Liver (tissue), 9 donors: ENCODE data around the gene PPHLN1. TPM values are rescaled to one million over a fixed set of nuclear protein-coding genes. Genes with fewer than 3 reads are reported as not detected.

Experiments used
- DNase-seq: peaks from one replicate; pipeline ENCODE4 v3.0.0-alpha.2; 2017; ENCODE audit warnings: low spot score
- H3K27ac ChIP-seq, 2 donors: one replicate each; pipeline ENCODE4 v1.7.0; 2013; ENCODE audit warnings: inconsistent platforms in 2 of 2, low read length in 2 of 2, control low read depth in 1 of 2, low read depth in 1 of 2, mild to moderate bottlenecking in 1 of 2
- H3K27me3 ChIP-seq, 4 donors: one replicate each; pipeline versions ENCODE4 v1.6.1 to v1.7.0; 2013; ENCODE audit warnings: low read length in 3 of 4, inconsistent platforms in 1 of 4, mild to moderate bottlenecking in 1 of 4, moderate library complexity in 1 of 4; ENCODE audit not compliant: control insufficient read depth in 4 of 4, insufficient read depth in 4 of 4
- H3K36me3 ChIP-seq, 4 donors: one replicate each; pipeline versions ENCODE4 v1.6.1 to v1.7.0; 2013; ENCODE audit warnings: low read length in 3 of 4, mild to moderate bottlenecking in 3 of 4, low read depth in 1 of 4, moderate library complexity in 1 of 4; ENCODE audit not compliant: control insufficient read depth in 4 of 4, insufficient read depth in 3 of 4
- H3K4me1 ChIP-seq, 4 donors: one replicate each; pipeline versions ENCODE4 v1.6.1 to v1.7.0; 2013; ENCODE audit warnings: low read length in 3 of 4, mild to moderate bottlenecking in 3 of 4, moderate library complexity in 1 of 4; ENCODE audit not compliant: control insufficient read depth in 4 of 4, insufficient read depth in 4 of 4
- H3K4me3 ChIP-seq, 3 donors: one replicate each; pipeline versions ENCODE4 v1.6.1 to v1.7.0; 2013; ENCODE audit warnings: low read length in 3 of 3, control low read depth in 1 of 3, low read depth in 1 of 3, mild to moderate bottlenecking in 1 of 3
- H3K9ac ChIP-seq, 2 donors: one replicate each; pipeline ENCODE4 v1.7.0; 2013; ENCODE audit warnings: low read length in 2 of 2, mild to moderate bottlenecking in 2 of 2, moderate library complexity in 2 of 2, control low read depth in 1 of 2, low read depth in 1 of 2
- H3K9me3 ChIP-seq, 4 donors: one replicate each; pipeline versions ENCODE4 v1.6.1 to v1.7.0; 2013; ENCODE audit warnings: low read length in 3 of 4; ENCODE audit not compliant: control insufficient read depth in 4 of 4
- ATF3 ChIP-seq: IDR thresholded peaks from 2 replicates; pipeline ENCODE4 v1.6.1; 2016; ENCODE audit warnings: antibody characterized with exemption
- CTCF ChIP-seq: fragments of 150-350 bp; IDR thresholded peaks from 2 replicates; pipeline ENCODE4 v1.5.1; 2017; ENCODE audit warnings: improper control_type of control experiment, low read depth, low read length; ENCODE audit not compliant: missing input control
- EGR1 ChIP-seq, 2 donors: IDR thresholded peaks; 2 replicates each; pipeline ENCODE4 v1.6.1; 2016 to 2018; ENCODE audit warnings: antibody characterized with exemption in 2 of 2, low read depth in 2 of 2
- FOXA1 ChIP-seq: IDR thresholded peaks from 2 replicates; pipeline ENCODE4 v1.6.1; 2016; ENCODE audit warnings: antibody characterized with exemption
- FOXA2 ChIP-seq: IDR thresholded peaks from 2 replicates; pipeline ENCODE4 v1.6.1; 2016; ENCODE audit warnings: antibody characterized with exemption
- GABPA ChIP-seq, 2 donors: IDR thresholded peaks in 1 of 2; conservative IDR thresholded peaks in 1 of 2; 2 replicates each; pipeline ENCODE4 v1.6.1; 2016; ENCODE audit warnings: antibody characterized with exemption in 2 of 2, mild to moderate bottlenecking in 1 of 2, moderate library complexity in 1 of 2
- HNF4A ChIP-seq, 2 donors: conservative IDR thresholded peaks; 2 replicates each; pipeline ENCODE4 v1.6.1; 2016; ENCODE audit warnings: antibody characterized with exemption in 2 of 2, mild to moderate bottlenecking in 2 of 2
- HNF4G ChIP-seq: IDR thresholded peaks from 2 replicates; pipeline ENCODE4 v1.6.1; 2016; ENCODE audit warnings: antibody characterized with exemption
- JUND ChIP-seq, 2 donors: IDR thresholded peaks; 2 replicates each; pipeline ENCODE4 v1.6.1; 2016; ENCODE audit warnings: antibody characterized with exemption in 2 of 2
- MAX ChIP-seq: IDR thresholded peaks from 2 replicates; pipeline ENCODE4 v1.6.1; 2016; ENCODE audit warnings: antibody characterized with exemption
- NR2F2 ChIP-seq: IDR thresholded peaks from 2 replicates; pipeline ENCODE4 v1.6.1; 2016; ENCODE audit warnings: antibody characterized with exemption
- RAD21 ChIP-seq, 2 donors: IDR thresholded peaks; 2 replicates each; pipeline ENCODE4 v1.6.1; 2016; ENCODE audit warnings: antibody characterized with exemption in 2 of 2, mild to moderate bottlenecking in 2 of 2
- REST ChIP-seq: IDR thresholded peaks from 2 replicates; pipeline ENCODE4 v1.6.1; 2016; ENCODE audit warnings: antibody characterized with exemption, mild to moderate bottlenecking
- RXRA ChIP-seq, 2 donors: IDR thresholded peaks; 2 replicates each; pipeline ENCODE4 v1.6.1; 2017 to 2018; ENCODE audit warnings: antibody characterized with exemption in 2 of 2, mild to moderate bottlenecking in 1 of 2
- SP1 ChIP-seq: IDR thresholded peaks from 2 replicates; pipeline ENCODE4 v1.6.1; 2018; ENCODE audit warnings: antibody characterized with exemption, mild to moderate bottlenecking
- TAF1 ChIP-seq: conservative IDR thresholded peaks from 2 replicates; pipeline ENCODE4 v1.6.1; 2016; ENCODE audit warnings: antibody characterized with exemption, mild to moderate bottlenecking
- YY1 ChIP-seq: IDR thresholded peaks from 2 replicates; pipeline ENCODE4 v1.6.1; 2016; ENCODE audit warnings: antibody characterized with exemption, mild to moderate bottlenecking
- ZBTB33 ChIP-seq: IDR thresholded peaks from 2 replicates; pipeline ENCODE4 v1.6.1; 2016; ENCODE audit warnings: antibody characterized with exemption
- WGBS: extraction: QIAGEN DNeasy Blood & Tissue Kit; methylation state at CpG from one replicate; pipeline ENCODE4 v1.1.7; 2013; 5-methylcytosine and 5-hydroxymethylcytosine counted together
- polyA plus RNA-seq, 2 donors: library from polyadenylated mRNA; stranded (reverse) in 1 of 2; unstranded in 1 of 2; fragments of 200-250 nt in 1 of 2; fragments of >200 nt in 1 of 2; fragmentation: Nextera tagmentation in 1 of 2; extraction: Ambion mirVana in 1 of 2; gene quantifications; one replicate each; pipeline versions ENCODE4 v1.2.1 to v1.2.3, GENCODE V29; 2013 to 2015
- total RNA-seq, 2 donors: library from RNA; depleted of rRNA; stranded (reverse); fragments of >200 nt; gene quantifications; one replicate each; pipeline ENCODE4 v1.2.3, GENCODE V29; 2014
- donor health status: healthy.
- donor health status: healthy.
- donor health status: healthy.
- donor health status: healthy.
- donor health status: healthy.

The PPHLN1 gene
- total and polyA plus RNA-seq, 4 donors: 11.6 to 40.3 (median 27.7) TPM

- TF ChIP-seq REST: no peak
These were observed 152.0 kb downstream of the PPHLN1 start (continued) for GRCh38 chr12:42477941-42478340.

- Histone ChIP-seq H3K4me3 (no peak overlapping the region), H3K27me3 (peaks cover 0 to 8% (median 1%) of the 10 kb centered on the region in 4 donors), H3K9me3 (no peaks in the 10 kb centered on the region), H3K4me1 (peaks cover 8 to 23% (median 17%) of the 10 kb centered on the region in 4 donors), H3K27ac (no peak overlapping the region), H3K36me3 (no peaks in the 10 kb centered on the region), H3K9ac (no peak overlapping the region)
- no peak for DNase-seq
- no peak for TF ChIP-seq JUND (IDR thresholded peaks at IDR 0.05)
- no peak for TF ChIP-seq CTCF
- TF ChIP-seq ZBTB33: no peak
- no peak for TF ChIP-seq TAF1
- TF ChIP-seq EGR1 (IDR thresholded peaks at IDR 0.05; ENCODE audit: low read depth in 2 of 2): no peak
- no peak for TF ChIP-seq RXRA (IDR thresholded peaks at IDR 0.05)
- TF ChIP-seq YY1: no peak
- no peak for TF ChIP-seq RAD21 (IDR thresholded peaks at IDR 0.05)
- no peak for TF ChIP-seq SP1
- TF ChIP-seq MAX: no peak
- TF ChIP-seq ATF3: no peak
- no peak for TF ChIP-seq NR2F2
- no peak for TF ChIP-seq REST
- no peak for TF ChIP-seq FOXA2
- TF ChIP-seq HNF4A (conservative IDR thresholded peaks at IDR 0.05): no peak
- TF ChIP-seq GABPA (IDR thresholded peaks at IDR 0.05 in 1 of 2, conservative IDR thresholded peaks at IDR 0.05 in 1 of 2): no peak
- TF ChIP-seq HNF4G: no peak
- TF ChIP-seq FOXA1: no peak
- WGBS: 96% methylated on average over 1 of the region's 1 CpG
These were observed 155.4 kb downstream of the PPHLN1 start for GRCh38 chr12:42481368-42481767.
